Stomach (tissue), 4 donors: ENCODE measurements around the gene OR5D13.

Source experiments
- POLR2AphosphoS5 ChIP-seq, 3 donors: sonication (generic); formaldehyde crosslinking; IDR thresholded peaks; one replicate each; pipeline ENCODE4 v1.6.1; 2016; ENCODE audit warnings: antibody characterized with exemption in 3 of 3
- TF ChIP-seq, protein P1 (sequence below), 7 experiments: fragments of 450-650 bp in 4 of 7; fragments of 200-600 bp in 3 of 7; sonication (generic) in 3 of 7; IDR thresholded peaks; one replicate each; pipeline ENCODE4 v1.5.1; 2016 to 2019; ENCODE audit warnings: antibody characterized with exemption in 7 of 7, control low read depth in 2 of 7, mild to moderate bottlenecking in 1 of 7

DNA sequence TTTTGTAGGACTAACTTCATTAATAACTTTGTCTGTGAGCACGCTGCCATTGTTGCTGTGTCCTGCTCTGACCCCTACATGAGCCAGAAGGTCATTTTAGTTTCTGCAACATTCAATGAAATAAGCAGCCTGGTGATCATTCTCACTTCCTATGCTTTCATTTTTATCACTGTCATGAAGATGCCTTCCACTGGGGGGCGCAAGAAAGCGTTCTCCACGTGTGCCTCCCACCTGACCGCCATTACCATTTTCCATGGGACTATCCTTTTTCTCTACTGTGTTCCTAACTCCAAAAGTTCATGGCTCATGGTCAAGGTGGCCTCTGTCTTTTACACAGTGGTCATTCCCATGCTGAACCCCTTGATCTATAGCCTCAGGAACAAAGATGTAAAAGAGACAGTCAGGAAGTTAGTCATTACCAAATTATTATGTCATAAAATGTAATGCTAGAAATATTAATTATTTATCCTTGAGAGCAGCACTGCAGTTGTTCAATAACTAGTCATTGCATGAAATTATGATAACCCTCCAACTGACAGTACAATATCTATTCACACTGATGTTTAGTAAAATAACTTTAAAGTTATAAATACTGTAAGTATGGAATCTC lies 46.4 kb upstream of the OR5D13 start:
- TF ChIP-seq, protein P1, sequence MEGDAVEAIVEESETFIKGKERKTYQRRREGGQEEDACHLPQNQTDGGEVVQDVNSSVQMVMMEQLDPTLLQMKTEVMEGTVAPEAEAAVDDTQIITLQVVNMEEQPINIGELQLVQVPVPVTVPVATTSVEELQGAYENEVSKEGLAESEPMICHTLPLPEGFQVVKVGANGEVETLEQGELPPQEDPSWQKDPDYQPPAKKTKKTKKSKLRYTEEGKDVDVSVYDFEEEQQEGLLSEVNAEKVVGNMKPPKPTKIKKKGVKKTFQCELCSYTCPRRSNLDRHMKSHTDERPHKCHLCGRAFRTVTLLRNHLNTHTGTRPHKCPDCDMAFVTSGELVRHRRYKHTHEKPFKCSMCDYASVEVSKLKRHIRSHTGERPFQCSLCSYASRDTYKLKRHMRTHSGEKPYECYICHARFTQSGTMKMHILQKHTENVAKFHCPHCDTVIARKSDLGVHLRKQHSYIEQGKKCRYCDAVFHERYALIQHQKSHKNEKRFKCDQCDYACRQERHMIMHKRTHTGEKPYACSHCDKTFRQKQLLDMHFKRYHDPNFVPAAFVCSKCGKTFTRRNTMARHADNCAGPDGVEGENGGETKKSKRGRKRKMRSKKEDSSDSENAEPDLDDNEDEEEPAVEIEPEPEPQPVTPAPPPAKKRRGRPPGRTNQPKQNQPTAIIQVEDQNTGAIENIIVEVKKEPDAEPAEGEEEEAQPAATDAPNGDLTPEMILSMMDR (IDR thresholded peaks at IDR 0.05), result no peak
- TF ChIP-seq POLR2AphosphoS5 (IDR thresholded peaks at IDR 0.05), result no peak
